Measurements from ENCODE around the gene SLC9A1. TPM values are rescaled to one million over a fixed set of nuclear protein-coding genes. Genes with fewer than 3 reads are reported as not detected.

The SLC9A1 gene
- total RNA-seq, 4 donors from 2014 or later = 10.9 to 19.4 (median 13.2) TPM

DNA sequence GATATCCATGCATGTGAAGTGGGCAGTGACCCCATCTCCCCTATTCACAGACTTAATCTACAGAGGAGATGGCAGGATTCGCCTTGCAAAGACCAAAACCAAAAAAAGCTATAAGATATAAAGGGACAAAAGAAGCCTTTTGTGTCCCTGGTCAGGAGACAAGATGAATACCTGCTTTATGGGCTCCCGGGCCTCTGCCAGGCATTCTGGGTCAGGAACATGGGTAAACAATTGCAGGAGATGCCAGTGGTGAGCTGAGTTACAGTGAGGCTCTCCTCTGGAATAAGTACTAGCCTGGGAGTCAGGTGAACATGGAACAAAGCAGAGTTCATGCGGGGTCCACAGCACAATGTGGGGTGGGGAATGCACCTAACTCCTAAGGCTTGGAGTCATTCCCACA, 4.7 kb downstream of the SLC9A1 start:
- intact Hi-C loops (cut with DNase I; ENCODE audit: low total_unique reads) = loop anchor here (5.0 kb wide), 1 partner anchor 33 kb away; no protein-coding TSS in a partner anchor
- TF ChIP-seq, protein P1, sequence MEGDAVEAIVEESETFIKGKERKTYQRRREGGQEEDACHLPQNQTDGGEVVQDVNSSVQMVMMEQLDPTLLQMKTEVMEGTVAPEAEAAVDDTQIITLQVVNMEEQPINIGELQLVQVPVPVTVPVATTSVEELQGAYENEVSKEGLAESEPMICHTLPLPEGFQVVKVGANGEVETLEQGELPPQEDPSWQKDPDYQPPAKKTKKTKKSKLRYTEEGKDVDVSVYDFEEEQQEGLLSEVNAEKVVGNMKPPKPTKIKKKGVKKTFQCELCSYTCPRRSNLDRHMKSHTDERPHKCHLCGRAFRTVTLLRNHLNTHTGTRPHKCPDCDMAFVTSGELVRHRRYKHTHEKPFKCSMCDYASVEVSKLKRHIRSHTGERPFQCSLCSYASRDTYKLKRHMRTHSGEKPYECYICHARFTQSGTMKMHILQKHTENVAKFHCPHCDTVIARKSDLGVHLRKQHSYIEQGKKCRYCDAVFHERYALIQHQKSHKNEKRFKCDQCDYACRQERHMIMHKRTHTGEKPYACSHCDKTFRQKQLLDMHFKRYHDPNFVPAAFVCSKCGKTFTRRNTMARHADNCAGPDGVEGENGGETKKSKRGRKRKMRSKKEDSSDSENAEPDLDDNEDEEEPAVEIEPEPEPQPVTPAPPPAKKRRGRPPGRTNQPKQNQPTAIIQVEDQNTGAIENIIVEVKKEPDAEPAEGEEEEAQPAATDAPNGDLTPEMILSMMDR (IDR thresholded peaks at IDR 0.05) = no peak
- no peak for TF ChIP-seq POLR2A (IDR thresholded peaks at IDR 0.05)
- no peak for DNase-seq (ENCODE audit: low spot score in 2 of 2)
- 79 to 94% methylated on average over 3 of the region's 3 CpGs for WGBS, 2 donors
- no peak overlapping the region for H3K4me3 ChIP-seq (ENCODE audit: low read depth, poor library complexity, severe bottlenecking)

DNA sequence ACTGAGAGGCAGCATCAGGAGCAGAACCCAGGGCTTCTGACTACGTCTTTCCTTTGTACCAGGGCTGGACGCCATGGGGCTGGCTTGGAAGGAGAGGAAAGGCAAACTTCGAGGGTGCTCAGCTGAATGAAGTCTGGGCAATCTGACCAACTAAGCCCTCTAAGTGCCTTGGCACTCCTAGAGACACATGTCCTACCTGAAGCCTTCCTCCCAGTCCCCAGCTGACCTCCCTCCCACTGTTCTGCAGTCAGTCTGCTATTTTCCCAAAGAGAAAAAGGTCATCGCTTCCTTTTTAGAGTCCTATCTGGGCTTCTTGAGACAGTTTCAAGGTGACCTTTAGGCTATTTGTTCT, 5.2 kb downstream of the SLC9A1 start:
- intact Hi-C loops (cut with DNase I; ENCODE audit: low total_unique reads) = loop anchor here (5.0 kb wide), 1 partner anchor 32 kb away; no protein-coding TSS in a partner anchor
- 83 to 89% methylated on average over 4 of the region's 4 CpGs for WGBS, 2 donors
- H3K4me3 ChIP-seq (ENCODE audit: low read depth, poor library complexity, severe bottlenecking) = no peak overlapping the region
- TF ChIP-seq, protein P1 (IDR thresholded peaks at IDR 0.05) = no peak
- no peak for TF ChIP-seq POLR2A (IDR thresholded peaks at IDR 0.05)
- no peak for DNase-seq (ENCODE audit: low spot score in 2 of 2)

DNA sequence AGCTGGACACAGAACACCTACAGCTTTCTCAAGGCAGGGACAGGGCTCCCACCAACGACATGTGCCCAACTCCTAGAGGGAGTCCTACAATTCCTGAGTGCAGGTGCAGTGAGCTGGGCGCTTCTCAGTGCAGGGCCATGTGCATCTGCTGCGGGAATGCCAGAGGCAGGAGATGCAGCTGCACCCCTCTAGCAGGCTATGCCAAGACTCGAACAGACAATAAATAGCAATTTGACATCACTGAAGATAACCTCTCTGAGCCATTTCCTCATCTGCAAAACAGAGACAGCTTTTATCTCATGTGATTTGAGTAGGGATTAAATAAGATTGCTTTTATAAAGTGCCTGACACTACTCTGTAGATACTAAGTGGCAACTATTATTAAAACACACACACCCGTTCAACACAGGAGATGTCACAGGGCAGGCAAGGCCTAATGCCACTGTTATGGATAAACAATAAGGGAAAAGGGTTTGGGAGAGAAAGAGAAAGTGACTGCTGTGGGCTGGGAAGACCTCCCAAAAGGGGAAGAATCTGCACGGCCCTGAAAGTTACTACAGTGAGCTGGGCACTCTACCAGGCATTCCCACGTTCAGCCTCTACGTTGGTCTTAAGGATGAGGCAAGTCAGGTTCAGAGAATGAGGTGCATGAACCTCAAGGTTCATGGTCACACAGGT, 5.7 kb downstream of the SLC9A1 start:
- no peak for DNase-seq (ENCODE audit: low spot score in 2 of 2)
- intact Hi-C loops (cut with DNase I; ENCODE audit: low total_unique reads) = no loop called here
- H3K4me3 ChIP-seq (ENCODE audit: low read depth, poor library complexity, severe bottlenecking) = no peak overlapping the region
- 52 to 57% methylated on average over 8 of the region's 8 CpGs for WGBS, 2 donors
- TF ChIP-seq, protein P1 (IDR thresholded peaks at IDR 0.05) = no peak
- no peak for TF ChIP-seq POLR2A (IDR thresholded peaks at IDR 0.05)

DNA sequence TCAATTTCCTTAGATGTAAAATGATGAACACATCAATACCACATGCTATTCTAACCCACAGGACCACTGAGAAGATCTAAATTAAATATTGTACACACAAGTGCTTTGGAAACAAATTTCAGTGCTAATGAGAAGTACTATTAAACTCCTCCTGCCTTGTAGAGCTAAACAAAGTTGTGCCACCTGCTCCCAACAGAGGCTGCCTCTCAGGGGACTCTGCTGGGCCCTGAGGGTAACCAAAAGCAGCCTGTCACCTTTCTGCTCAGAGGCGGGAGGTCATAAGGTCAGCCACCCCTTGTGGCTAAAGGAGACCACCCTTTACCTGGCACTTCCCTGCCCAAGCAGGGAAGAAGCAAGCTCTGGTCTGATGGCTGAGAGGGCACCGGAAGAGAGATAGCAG, 6.3 kb downstream of the SLC9A1 start:
- no peak for DNase-seq (ENCODE audit: low spot score in 2 of 2)
- intact Hi-C loops (cut with DNase I; ENCODE audit: low total_unique reads) = no loop called here
- no peak for TF ChIP-seq POLR2A (IDR thresholded peaks at IDR 0.05)
- TF ChIP-seq, protein P1 (IDR thresholded peaks at IDR 0.05) = no peak
- no peak overlapping the region for H3K4me3 ChIP-seq (ENCODE audit: low read depth, poor library complexity, severe bottlenecking)
- WGBS, 2 donors = 83 to 94% methylated on average over 2 of the region's 2 CpGs

DNA sequence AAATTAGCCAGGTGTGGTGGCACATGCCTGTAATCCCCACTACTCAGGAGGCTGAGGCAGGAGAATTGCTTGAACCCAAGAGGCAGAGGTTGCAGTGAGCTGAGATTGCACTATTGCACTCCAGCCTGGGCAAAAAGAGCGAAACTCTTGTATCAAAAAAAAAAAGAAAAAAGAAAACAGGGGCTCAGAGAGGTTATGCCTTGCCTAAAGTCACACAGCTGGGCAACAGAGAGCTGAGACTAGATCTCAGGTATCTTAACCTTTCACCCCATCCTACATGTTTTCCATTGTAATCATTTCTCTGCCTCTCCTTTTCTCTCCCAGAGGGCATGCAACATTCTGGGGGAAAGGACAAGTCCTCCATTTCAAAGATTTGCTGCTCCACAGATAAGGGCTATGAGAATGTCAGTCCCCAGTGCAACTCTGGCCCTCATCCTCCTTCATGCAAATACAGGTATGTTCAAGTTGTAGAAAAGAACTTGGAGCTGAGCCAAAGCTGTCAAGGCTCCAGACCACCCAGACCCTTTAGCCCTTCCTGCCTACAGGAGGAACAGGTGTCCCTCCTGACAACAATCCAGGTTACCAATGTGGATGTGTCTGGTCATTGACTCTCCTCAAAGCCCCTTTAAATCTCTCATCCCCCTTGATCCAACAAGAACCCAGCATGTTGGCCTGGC, 6.9 kb downstream of the SLC9A1 start:
- H3K4me3 ChIP-seq (ENCODE audit: low read depth, poor library complexity, severe bottlenecking) = no peak overlapping the region
- no peak for DNase-seq (ENCODE audit: low spot score in 2 of 2)
- intact Hi-C loops (cut with DNase I; ENCODE audit: low total_unique reads) = no loop called here
- 96 to 100% methylated on average over 1 of the region's 1 CpG for WGBS, 2 donors
- TF ChIP-seq POLR2A (IDR thresholded peaks at IDR 0.05) = no peak
- TF ChIP-seq, protein P1 (IDR thresholded peaks at IDR 0.05) = no peak

Measured in lower leg skin (tissue), 4 donors.